BE2C (cell line): ENCODE measurements around the gene OR51E2.

Source experiments
- DNase-seq: peaks from one replicate; pipeline ENCODE4 v3.0.0-alpha.2; 2020
- H3K27me3 ChIP-seq: fragments of 250-450 bp; sonication (Bioruptor Pico); 2 replicates; pipeline ENCODE4 v1.5.1; 2020; ENCODE audit warnings: mild to moderate bottlenecking
- H3K36me3 ChIP-seq: fragments of 250-450 bp; sonication (Bioruptor Pico); 2 replicates; pipeline ENCODE4 v1.5.1; 2020; ENCODE audit warnings: mild to moderate bottlenecking
- H3K4me1 ChIP-seq: fragments of 250-450 bp; sonication (Bioruptor Pico); 2 replicates; pipeline ENCODE4 v1.5.1; 2020
- H3K4me3 ChIP-seq: 2 replicates; pipeline ENCODE4 v1.5.1; 2011; ENCODE audit warnings: low read depth, low read length
- H3K9me3 ChIP-seq: fragments of 250-450 bp; sonication (Bioruptor Pico); 2 replicates; pipeline ENCODE4 v1.5.1; 2020
- CTCF ChIP-seq: IDR thresholded peaks from 2 replicates; pipeline ENCODE4 v1.5.1; 2012; ENCODE audit warnings: mild to moderate bottlenecking, low read depth, low read length

The OR51E2 gene

GRCh38 chr11:4671741-4672140, 25.9 kb downstream of the OR51E2 start:
- Histone ChIP-seq H3K27me3 (no peaks in the 10 kb centered on the region), H3K4me3 (no peak overlapping the region), H3K9me3 (no peaks in the 10 kb centered on the region), H3K36me3 (no peaks in the 10 kb centered on the region), H3K4me1 (no peaks in the 10 kb centered on the region)
- no peak for TF ChIP-seq CTCF
- no peak for DNase-seq

GRCh38 chr11:4665424-4665823, 32.2 kb downstream of the OR51E2 start:
- no peak for DNase-seq
- TF ChIP-seq CTCF, result no peak
- H3K4me1 ChIP-seq, result no peaks in the 10 kb centered on the region
- H3K9me3 ChIP-seq, result no peaks in the 10 kb centered on the region
- H3K4me3 ChIP-seq, result no peak overlapping the region
- H3K27me3 ChIP-seq, result no peaks in the 10 kb centered on the region
- H3K36me3 ChIP-seq, result no peaks in the 10 kb centered on the region

- Histone ChIP-seq H3K36me3 (no peaks in the 10 kb centered on the region), H3K27me3 (no peaks in the 10 kb centered on the region), H3K4me1 (no peaks in the 10 kb centered on the region), H3K4me3 (no peak overlapping the region), H3K9me3 (no peaks in the 10 kb centered on the region)
- TF ChIP-seq CTCF, result no peak
- no peak for DNase-seq
Observed at GRCh38 chr11:4664786-4665185, 32.9 kb downstream of the OR51E2 start.

- DNase-seq, result no peak
- Histone ChIP-seq H3K9me3 (no peaks in the 10 kb centered on the region), H3K4me1 (no peaks in the 10 kb centered on the region), H3K4me3 (no peak overlapping the region), H3K36me3 (no peaks in the 10 kb centered on the region), H3K27me3 (no peaks in the 10 kb centered on the region)
- no peak for TF ChIP-seq CTCF
Observed at GRCh38 chr11:4664183-4664582, 33.5 kb downstream of the OR51E2 start.

GRCh38 chr11:4662876-4663275, 34.8 kb downstream of the OR51E2 start:
- no peak for DNase-seq
- no peaks in the 10 kb centered on the region for H3K9me3 ChIP-seq
- no peaks in the 10 kb centered on the region for H3K4me1 ChIP-seq
- H3K36me3 ChIP-seq, result no peaks in the 10 kb centered on the region
- H3K4me3 ChIP-seq, result no peak overlapping the region
- no peak for TF ChIP-seq CTCF
- H3K27me3 ChIP-seq, result no peaks in the 10 kb centered on the region

- H3K4me3 ChIP-seq, result no peak overlapping the region
- no peaks in the 10 kb centered on the region for H3K9me3 ChIP-seq
- DNase-seq, result no peak
Observed at GRCh38 chr11:4658629-4659445, 38.8 kb downstream of the OR51E2 start.

More at GRCh38 chr11:4658629-4659445, 38.8 kb downstream of the OR51E2 start:
- Histone ChIP-seq H3K36me3 (no peaks in the 10 kb centered on the region), H3K4me1 (no peaks in the 10 kb centered on the region), H3K27me3 (no peaks in the 10 kb centered on the region)
- TF ChIP-seq CTCF, result no peak
